ENCODE measurements around the gene CD27. TPM values are rescaled to one million over a fixed set of nuclear protein-coding genes. Genes with fewer than 3 reads are reported as not detected.

Gene CD27
- total RNA-seq, 2 experiments from 2014 or later = 112 to 131 TPM

DNA sequence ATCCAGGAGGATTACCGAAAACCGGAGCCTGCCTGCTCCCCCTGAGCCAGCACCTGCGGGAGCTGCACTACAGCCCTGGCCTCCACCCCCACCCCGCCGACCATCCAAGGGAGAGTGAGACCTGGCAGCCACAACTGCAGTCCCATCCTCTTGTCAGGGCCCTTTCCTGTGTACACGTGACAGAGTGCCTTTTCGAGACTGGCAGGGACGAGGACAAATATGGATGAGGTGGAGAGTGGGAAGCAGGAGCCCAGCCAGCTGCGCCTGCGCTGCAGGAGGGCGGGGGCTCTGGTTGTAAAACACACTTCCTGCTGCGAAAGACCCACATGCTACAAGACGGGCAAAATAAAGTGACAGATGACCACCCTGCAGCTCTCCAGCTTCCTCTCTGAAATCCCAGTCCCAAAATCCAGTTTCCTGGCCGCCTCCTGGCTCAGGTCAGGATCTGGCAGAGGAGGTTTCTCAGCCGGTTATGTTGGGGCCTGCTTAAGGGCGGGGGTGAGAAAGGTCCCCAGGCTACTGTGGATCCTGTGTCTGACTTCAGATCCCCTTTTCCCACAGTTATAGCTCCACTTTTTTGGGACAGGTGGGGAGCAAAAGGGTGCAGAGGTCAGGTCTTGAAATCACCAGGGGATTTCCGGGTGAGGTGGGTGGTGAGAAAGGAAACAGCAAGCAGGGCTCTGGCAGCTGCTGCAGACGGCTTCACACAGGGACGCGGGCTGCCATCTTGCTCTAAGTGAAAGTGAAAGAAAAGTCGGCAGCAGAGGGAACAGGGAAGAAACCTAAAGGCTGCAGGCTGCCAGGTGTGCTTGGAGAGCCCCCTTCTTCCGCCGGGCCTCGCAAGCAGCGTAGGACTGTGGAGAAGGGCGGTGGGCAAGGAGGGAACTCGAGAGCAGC is 6.8 kb downstream of the CD27 start, which contains the start of gene TAPBPL:
Gene TAPBPL (plus strand): TSS at position 695 of the 897 bp plus-strand sequence. CDS start 207 bp downstream, outside the sequence.
- Mint-ChIP-seq H3K27ac (peak within 1 kb of the TSS; percentile 99), H3K27me3 (ENCODE audit: low read depth) (no peaks in the 10 kb centered on the region), H3K4me3 (peak within 1 kb of the TSS; percentile 99), H3K9me3 (ENCODE audit: insufficient read depth) (no peaks in the 10 kb centered on the region), H3K36me3 (ENCODE audit: low read depth) (peaks cover 84% of the 10 kb centered on the region), H3K4me1 (ENCODE audit: low read depth) (peaks cover 78% of the 10 kb centered on the region)
- POLR2A ChIA-PET = interaction anchor here (0.7 to 5.3 kb wide), 11 partner anchors 10 to 116 kb away, joined by 3 to 103 read pairs (median 15); partner anchors contain the start of genes MRPL51 and VAMP1
- DNase-seq (peak; percentile 88), ATAC-seq (peak; percentile 85)
- CTCF ChIA-PET = interaction anchor here (0.5 to 4.1 kb wide), 14 partner anchors 8 to 129 kb away, joined by 3 to 52 read pairs (median 4); partner anchors contain the start of gene MRPL51

DNA sequence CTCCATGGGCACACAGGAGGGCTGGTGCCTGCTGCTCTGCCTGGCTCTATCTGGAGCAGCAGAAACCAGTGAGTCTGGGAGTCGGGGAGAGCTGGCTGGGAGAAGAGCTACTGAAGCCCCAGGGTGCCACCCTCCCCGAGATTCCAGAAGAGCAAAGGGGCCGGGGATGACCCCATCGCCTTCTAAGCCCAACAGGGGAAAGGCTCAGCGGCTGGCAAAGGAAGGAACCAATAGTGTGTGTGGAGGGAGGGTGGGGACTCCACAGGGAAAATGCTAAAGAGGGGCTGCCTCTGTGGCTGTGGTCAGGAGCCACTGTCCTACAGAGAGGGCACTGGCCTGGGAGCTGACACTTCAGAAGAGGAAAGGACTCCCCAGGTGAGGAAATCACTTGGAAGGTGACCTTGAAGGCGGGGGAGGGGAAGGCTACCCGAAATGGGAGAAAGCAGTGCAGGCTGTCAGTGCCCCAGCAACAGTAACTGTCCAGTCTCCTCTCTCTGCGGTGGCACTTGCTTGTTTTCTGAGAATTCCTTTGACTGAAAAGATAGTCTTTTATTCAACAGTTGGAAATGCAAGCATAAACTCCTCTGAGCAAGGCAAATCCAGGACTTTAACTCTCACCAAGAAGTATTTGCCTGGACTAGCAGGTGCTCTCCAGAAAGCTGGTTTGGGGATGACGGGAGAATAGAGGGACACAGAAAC is 7.6 kb downstream of the CD27 start:
- Mint-ChIP-seq H3K4me3 (peak overlapping the region; percentile 99), H3K27ac (peak overlapping the region; percentile 99), H3K36me3 (ENCODE audit: low read depth) (peaks cover 85% of the 10 kb centered on the region), H3K9me3 (ENCODE audit: insufficient read depth) (no peaks in the 10 kb centered on the region), H3K27me3 (ENCODE audit: low read depth) (no peaks in the 10 kb centered on the region), H3K4me1 (ENCODE audit: low read depth) (peaks cover 77% of the 10 kb centered on the region)
- DNase-seq = peak; percentile 51
- POLR2A ChIA-PET = interaction anchor here (0.7 to 5.3 kb wide), 13 partner anchors 9 to 117 kb away, joined by 3 to 103 read pairs (median 7); partner anchors contain the start of genes MRPL51 and VAMP1
- CTCF ChIA-PET = interaction anchor here (0.7 to 4.1 kb wide), 13 partner anchors 9 to 126 kb away, joined by 3 to 52 read pairs (median 5); partner anchors contain the start of genes MRPL51 and VAMP1
- ATAC-seq = peak; percentile 2

DNA sequence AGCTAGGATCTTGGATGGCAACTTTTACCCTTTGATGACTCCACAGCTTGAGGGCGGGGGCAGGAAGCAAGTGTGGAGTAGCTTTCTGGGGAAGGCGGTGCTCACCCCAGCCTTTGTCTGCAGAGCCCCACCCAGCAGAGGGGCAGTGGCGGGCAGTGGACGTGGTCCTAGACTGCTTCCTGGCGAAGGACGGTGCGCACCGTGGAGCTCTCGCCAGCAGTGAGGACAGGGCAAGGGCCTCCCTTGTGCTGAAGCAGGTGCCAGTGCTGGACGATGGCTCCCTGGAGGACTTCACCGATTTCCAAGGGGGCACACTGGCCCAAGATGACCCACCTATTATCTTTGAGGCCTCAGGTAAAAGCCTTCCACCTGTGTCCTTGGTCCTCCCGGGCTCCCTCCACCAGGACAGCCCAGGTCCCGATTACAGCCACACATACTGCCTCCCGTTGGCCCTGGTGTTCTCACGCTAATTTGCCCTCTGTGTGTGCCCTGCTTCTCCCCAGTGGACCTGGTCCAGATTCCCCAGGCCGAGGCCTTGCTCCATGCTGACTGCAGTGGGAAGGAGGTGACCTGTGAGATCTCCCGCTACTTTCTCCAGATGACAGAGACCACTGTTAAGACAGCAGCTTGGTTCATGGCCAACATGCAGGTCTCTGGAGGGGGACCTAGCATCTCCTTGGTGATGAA is 8.3 kb downstream of the CD27 start:
- ChIA-PET POLR2A (interaction anchor here (0.7 to 5.3 kb wide), 8 partner anchors 9 to 79 kb away, joined by 3 to 103 read pairs (median 30); partner anchors contain the start of gene VAMP1), CTCF (interaction anchor here (0.7 to 4.1 kb wide), 10 partner anchors 8 to 127 kb away, joined by 3 to 52 read pairs (median 8); partner anchors contain the start of gene VAMP1)
- ATAC-seq (peak; percentile 21), DNase-seq (peak; percentile 60)
- peak overlapping the region; percentile 99 for H3K4me3 Mint-ChIP-seq
- peaks cover 84% of the 10 kb centered on the region for H3K36me3 Mint-ChIP-seq (ENCODE audit: low read depth)
- H3K27me3 Mint-ChIP-seq (ENCODE audit: low read depth) = no peaks in the 10 kb centered on the region
- H3K9me3 Mint-ChIP-seq (ENCODE audit: insufficient read depth) = no peaks in the 10 kb centered on the region
- H3K27ac Mint-ChIP-seq = peak overlapping the region; percentile 99
- H3K4me1 Mint-ChIP-seq (ENCODE audit: low read depth) = peaks cover 76% of the 10 kb centered on the region

DNA sequence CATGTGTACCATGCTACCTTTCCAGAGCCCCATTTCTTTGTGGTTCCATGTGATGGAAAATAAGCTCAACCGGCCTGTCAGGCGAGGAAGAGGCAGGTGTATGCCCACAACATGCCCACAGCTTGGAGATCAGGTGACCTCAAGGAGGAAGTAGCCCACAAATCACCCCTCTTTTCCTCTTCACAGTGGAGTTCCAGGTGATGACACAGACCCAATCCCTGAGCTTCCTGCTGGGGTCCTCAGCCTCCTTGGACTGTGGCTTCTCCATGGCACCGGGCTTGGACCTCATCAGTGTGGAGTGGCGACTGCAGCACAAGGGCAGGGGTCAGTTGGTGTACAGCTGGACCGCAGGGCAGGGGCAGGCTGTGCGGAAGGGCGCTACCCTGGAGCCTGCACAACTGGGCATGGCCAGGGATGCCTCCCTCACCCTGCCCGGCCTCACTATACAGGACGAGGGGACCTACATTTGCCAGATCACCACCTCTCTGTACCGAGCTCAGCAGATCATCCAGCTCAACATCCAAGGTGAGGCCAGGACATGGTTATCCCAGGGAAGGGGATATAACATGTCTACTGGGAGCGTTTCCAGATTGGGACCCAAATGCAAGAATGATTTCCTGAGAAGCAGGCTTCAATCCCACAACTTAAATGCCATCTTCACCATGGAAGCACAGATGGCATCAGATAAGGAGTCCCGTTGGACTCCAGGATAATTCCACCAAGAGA is 12.6 kb downstream of the CD27 start:
- Mint-ChIP-seq H3K4me1 (ENCODE audit: low read depth) (peaks cover 85% of the 10 kb centered on the region), H3K4me3 (no peak overlapping the region), H3K27me3 (ENCODE audit: low read depth) (no peaks in the 10 kb centered on the region), H3K36me3 (ENCODE audit: low read depth) (peaks cover 91% of the 10 kb centered on the region), H3K27ac (peak overlapping the region; percentile 57), H3K9me3 (ENCODE audit: insufficient read depth) (no peaks in the 10 kb centered on the region)
- ATAC-seq = no peak
- DNase-seq = no peak
- POLR2A ChIA-PET = interaction anchor here (0.9 to 8.0 kb wide), 6 partner anchors 8 to 78 kb away, joined by 3 to 91 read pairs (median 8); partner anchors contain the start of gene CD27
- CTCF ChIA-PET = interaction anchor here (0.8 to 10.9 kb wide), 7 partner anchors 8 to 80 kb away, joined by 3 to 288 read pairs (median 4); no protein-coding TSS in a partner anchor

DNA sequence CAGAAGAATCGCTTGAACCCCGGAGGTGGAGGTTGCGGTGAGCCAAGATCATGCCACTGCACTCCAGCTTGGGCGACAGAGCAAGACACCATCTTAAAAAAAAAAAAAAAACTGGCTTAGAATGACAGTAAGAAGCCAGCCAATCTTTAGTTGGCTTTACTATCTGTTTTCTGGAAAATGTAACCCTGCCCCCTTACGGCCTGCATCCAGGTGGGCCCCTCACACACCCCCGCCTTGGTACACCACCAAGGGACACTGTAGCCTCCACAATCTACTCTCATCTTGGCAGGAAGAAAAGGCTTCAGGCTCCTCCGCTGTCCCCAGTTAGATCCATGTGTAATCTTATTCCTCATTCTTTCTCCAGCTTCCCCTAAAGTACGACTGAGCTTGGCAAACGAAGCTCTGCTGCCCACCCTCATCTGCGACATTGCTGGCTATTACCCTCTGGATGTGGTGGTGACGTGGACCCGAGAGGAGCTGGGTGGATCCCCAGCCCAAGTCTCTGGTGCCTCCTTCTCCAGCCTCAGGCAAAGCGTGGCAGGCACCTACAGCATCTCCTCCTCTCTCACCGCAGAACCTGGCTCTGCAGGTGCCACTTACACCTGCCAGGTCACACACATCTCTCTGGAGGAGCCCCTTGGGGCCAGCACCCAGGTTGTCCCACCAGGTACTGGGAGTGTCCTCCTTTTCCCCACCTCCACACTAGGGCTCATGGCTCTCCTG is 13.7 kb downstream of the CD27 start:
- ATAC-seq = no peak
- Mint-ChIP-seq H3K27ac (peak overlapping the region; percentile 69), H3K4me3 (peak overlapping the region; percentile 9), H3K4me1 (ENCODE audit: low read depth) (peaks cover 87% of the 10 kb centered on the region), H3K36me3 (ENCODE audit: low read depth) (peaks cover 91% of the 10 kb centered on the region), H3K9me3 (ENCODE audit: insufficient read depth) (no peaks in the 10 kb centered on the region), H3K27me3 (ENCODE audit: low read depth) (no peaks in the 10 kb centered on the region)
- DNase-seq = no peak
- CTCF ChIA-PET = interaction anchor here (1.0 to 10.9 kb wide), 4 partner anchors 14 to 135 kb away, joined by 3 to 288 read pairs (median 29); partner anchors contain the start of gene CD27
- POLR2A ChIA-PET = interaction anchor here (0.7 to 8.0 kb wide), 5 partner anchors 9 to 32 kb away, joined by 3 to 91 read pairs (median 15); partner anchors contain the start of genes CD27 and VAMP1

DNA sequence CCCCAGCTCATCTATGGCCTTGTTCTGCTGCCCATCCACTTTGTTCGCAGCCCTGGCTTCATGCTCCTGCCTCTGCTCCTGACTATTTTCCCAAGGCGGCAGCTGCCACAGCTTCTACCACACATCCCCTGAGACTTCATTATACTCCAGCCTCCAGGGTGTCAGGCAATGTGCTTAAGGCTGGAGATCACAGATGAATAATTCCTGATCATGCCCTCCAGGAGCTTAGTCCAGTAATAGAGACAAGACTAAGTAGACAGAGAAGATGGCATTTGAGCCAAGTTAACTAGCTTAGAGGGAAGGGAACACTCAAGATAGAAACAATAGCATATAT is 14.2 kb downstream of the CD27 start:
- ATAC-seq (no peak), DNase-seq (no peak)
- peaks cover 91% of the 10 kb centered on the region for H3K36me3 Mint-ChIP-seq (ENCODE audit: low read depth)
- H3K27me3 Mint-ChIP-seq (ENCODE audit: low read depth) = no peaks in the 10 kb centered on the region
- H3K9me3 Mint-ChIP-seq (ENCODE audit: insufficient read depth) = no peaks in the 10 kb centered on the region
- peaks cover 87% of the 10 kb centered on the region for H3K4me1 Mint-ChIP-seq (ENCODE audit: low read depth)
- H3K4me3 Mint-ChIP-seq = peak overlapping the region; percentile 1
- ChIA-PET POLR2A (interaction anchor here (0.7 to 8.0 kb wide), 6 partner anchors 9 to 76 kb away, joined by 3 to 91 read pairs (median 19); partner anchors contain the start of genes CD27, GAPDH and VAMP1), CTCF (interaction anchor here (1.0 to 10.9 kb wide), 4 partner anchors 14 to 136 kb away, joined by 3 to 288 read pairs (median 29); partner anchors contain the start of gene CD27)
- peak overlapping the region; percentile 69 for H3K27ac Mint-ChIP-seq

DNA sequence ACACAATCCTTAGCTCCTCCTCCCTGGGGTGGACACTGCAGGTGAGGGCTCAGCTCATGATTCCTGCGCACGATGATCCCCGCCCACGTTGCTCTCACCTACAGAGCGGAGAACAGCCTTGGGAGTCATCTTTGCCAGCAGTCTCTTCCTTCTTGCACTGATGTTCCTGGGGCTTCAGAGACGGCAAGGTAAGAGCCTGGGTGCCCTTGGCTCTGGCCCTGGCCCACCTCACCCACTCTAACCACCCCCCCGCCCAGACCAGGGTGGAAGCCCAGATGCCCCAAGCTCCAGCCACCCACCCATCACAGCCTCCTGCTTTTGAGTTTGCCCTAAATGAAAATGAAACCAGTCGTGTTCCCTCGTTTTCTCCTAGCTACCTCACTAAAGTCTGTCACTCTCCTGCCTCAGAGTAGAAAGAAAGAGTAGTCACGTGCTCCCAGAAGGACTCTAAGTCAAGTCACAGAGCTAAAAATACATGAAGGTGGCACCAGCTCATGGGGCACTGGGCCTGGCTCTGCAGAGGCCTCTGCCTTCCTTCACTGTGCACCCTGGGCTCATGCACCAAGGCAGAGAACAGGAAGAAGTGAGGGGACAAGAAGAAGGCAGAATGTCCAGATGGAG is 16.1 kb downstream of the CD27 start:
- Mint-ChIP-seq H3K36me3 (ENCODE audit: low read depth) (peaks cover 91% of the 10 kb centered on the region), H3K27me3 (ENCODE audit: low read depth) (no peaks in the 10 kb centered on the region), H3K9me3 (ENCODE audit: insufficient read depth) (no peaks in the 10 kb centered on the region), H3K27ac (peak overlapping the region; percentile 99), H3K4me1 (ENCODE audit: low read depth) (peaks cover 87% of the 10 kb centered on the region), H3K4me3 (peak overlapping the region; percentile 71)
- ATAC-seq (peak; percentile 35), DNase-seq (peak; percentile 52)
- POLR2A ChIA-PET = interaction anchor here (0.8 to 8.0 kb wide), 13 partner anchors 9 to 124 kb away, joined by 3 to 103 read pairs (median 20); partner anchors contain the start of genes CD27, GAPDH, MRPL51 and TAPBPL
- CTCF ChIA-PET = interaction anchor here (1.0 to 10.9 kb wide), 10 partner anchors 9 to 182 kb away, joined by 3 to 288 read pairs (median 5); partner anchors contain the start of genes CD27, TAPBPL and VAMP1

DNA sequence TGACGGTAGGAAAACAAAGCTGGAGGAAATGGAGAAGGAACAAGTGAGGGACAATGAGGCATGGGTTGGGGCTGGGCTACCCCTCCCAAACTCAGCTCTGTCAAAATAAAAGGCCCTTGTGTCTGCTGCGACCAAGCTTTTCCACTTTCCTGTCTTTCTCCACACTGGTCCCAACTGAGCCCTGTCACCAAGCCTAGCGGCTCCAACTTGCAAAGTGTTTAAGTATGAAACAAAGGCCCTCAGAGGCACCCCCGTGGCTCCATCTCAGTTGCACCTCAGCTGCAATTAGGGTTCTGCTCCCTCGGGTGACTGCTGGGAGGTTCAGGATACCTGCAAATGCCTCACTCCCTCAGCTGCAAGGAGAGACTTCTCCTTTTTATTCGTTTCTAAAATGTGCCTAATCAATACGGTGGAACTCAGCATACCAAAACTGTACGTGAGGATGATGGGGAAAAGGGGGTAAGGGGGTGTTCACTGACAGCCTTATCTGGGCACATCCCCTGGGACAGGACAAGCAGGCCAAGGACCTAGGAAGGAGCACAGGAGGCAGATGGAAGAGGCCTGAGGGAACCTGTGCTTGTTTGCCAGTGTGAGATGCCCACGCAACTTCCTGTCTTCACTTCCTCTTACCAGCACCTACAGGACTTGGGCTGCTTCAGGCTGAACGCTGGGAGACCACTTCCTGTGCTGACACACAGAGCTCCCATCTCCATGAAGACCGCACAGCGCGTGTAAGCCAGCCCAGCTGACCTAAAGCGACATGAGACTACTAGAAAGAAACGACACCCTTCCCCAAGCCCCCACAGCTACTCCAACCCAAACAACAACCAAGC is 16.9 kb downstream of the CD27 start:
- H3K27ac Mint-ChIP-seq = peak overlapping the region; percentile 99
- POLR2A ChIA-PET = interaction anchor here (0.9 to 8.0 kb wide), 15 partner anchors 9 to 125 kb away, joined by 3 to 103 read pairs (median 19); partner anchors contain the start of genes CD27, GAPDH, MRPL51 and TAPBPL
- H3K4me1 Mint-ChIP-seq (ENCODE audit: low read depth) = peaks cover 92% of the 10 kb centered on the region
- DNase-seq (peak; percentile 95), ATAC-seq (peak; percentile 79)
- H3K4me3 Mint-ChIP-seq = peak overlapping the region; percentile 71
- CTCF ChIA-PET = interaction anchor here (0.6 to 10.9 kb wide), 13 partner anchors 9 to 183 kb away, joined by 3 to 288 read pairs (median 4); partner anchors contain the start of genes CD27, MRPL51, TAPBPL and VAMP1
- no peaks in the 10 kb centered on the region for H3K27me3 Mint-ChIP-seq (ENCODE audit: low read depth)
- H3K36me3 Mint-ChIP-seq (ENCODE audit: low read depth) = peaks cover 91% of the 10 kb centered on the region
- H3K9me3 Mint-ChIP-seq (ENCODE audit: insufficient read depth) = no peaks in the 10 kb centered on the region

All from activated CD8-positive, alpha-beta T cell treated with anti-CD3 and anti-CD28 coated beads, Interleukin-2, amount 10 ng/mL, durations not matched to agents 7 days and 5 days (primary cell).